ENCODE data around the gene CPT2. TPM values are rescaled to one million over a fixed set of nuclear protein-coding genes. Genes with fewer than 3 reads are reported as not detected.

Gene CPT2
- total and polyA plus RNA-seq, 9 of the 15 experiments (the other 6 are each of a cell fraction or from before 2014, with no cell fraction given) = 7.6 to 25.1 (median 16.8) TPM

- TF ChIP-seq, protein P1, sequence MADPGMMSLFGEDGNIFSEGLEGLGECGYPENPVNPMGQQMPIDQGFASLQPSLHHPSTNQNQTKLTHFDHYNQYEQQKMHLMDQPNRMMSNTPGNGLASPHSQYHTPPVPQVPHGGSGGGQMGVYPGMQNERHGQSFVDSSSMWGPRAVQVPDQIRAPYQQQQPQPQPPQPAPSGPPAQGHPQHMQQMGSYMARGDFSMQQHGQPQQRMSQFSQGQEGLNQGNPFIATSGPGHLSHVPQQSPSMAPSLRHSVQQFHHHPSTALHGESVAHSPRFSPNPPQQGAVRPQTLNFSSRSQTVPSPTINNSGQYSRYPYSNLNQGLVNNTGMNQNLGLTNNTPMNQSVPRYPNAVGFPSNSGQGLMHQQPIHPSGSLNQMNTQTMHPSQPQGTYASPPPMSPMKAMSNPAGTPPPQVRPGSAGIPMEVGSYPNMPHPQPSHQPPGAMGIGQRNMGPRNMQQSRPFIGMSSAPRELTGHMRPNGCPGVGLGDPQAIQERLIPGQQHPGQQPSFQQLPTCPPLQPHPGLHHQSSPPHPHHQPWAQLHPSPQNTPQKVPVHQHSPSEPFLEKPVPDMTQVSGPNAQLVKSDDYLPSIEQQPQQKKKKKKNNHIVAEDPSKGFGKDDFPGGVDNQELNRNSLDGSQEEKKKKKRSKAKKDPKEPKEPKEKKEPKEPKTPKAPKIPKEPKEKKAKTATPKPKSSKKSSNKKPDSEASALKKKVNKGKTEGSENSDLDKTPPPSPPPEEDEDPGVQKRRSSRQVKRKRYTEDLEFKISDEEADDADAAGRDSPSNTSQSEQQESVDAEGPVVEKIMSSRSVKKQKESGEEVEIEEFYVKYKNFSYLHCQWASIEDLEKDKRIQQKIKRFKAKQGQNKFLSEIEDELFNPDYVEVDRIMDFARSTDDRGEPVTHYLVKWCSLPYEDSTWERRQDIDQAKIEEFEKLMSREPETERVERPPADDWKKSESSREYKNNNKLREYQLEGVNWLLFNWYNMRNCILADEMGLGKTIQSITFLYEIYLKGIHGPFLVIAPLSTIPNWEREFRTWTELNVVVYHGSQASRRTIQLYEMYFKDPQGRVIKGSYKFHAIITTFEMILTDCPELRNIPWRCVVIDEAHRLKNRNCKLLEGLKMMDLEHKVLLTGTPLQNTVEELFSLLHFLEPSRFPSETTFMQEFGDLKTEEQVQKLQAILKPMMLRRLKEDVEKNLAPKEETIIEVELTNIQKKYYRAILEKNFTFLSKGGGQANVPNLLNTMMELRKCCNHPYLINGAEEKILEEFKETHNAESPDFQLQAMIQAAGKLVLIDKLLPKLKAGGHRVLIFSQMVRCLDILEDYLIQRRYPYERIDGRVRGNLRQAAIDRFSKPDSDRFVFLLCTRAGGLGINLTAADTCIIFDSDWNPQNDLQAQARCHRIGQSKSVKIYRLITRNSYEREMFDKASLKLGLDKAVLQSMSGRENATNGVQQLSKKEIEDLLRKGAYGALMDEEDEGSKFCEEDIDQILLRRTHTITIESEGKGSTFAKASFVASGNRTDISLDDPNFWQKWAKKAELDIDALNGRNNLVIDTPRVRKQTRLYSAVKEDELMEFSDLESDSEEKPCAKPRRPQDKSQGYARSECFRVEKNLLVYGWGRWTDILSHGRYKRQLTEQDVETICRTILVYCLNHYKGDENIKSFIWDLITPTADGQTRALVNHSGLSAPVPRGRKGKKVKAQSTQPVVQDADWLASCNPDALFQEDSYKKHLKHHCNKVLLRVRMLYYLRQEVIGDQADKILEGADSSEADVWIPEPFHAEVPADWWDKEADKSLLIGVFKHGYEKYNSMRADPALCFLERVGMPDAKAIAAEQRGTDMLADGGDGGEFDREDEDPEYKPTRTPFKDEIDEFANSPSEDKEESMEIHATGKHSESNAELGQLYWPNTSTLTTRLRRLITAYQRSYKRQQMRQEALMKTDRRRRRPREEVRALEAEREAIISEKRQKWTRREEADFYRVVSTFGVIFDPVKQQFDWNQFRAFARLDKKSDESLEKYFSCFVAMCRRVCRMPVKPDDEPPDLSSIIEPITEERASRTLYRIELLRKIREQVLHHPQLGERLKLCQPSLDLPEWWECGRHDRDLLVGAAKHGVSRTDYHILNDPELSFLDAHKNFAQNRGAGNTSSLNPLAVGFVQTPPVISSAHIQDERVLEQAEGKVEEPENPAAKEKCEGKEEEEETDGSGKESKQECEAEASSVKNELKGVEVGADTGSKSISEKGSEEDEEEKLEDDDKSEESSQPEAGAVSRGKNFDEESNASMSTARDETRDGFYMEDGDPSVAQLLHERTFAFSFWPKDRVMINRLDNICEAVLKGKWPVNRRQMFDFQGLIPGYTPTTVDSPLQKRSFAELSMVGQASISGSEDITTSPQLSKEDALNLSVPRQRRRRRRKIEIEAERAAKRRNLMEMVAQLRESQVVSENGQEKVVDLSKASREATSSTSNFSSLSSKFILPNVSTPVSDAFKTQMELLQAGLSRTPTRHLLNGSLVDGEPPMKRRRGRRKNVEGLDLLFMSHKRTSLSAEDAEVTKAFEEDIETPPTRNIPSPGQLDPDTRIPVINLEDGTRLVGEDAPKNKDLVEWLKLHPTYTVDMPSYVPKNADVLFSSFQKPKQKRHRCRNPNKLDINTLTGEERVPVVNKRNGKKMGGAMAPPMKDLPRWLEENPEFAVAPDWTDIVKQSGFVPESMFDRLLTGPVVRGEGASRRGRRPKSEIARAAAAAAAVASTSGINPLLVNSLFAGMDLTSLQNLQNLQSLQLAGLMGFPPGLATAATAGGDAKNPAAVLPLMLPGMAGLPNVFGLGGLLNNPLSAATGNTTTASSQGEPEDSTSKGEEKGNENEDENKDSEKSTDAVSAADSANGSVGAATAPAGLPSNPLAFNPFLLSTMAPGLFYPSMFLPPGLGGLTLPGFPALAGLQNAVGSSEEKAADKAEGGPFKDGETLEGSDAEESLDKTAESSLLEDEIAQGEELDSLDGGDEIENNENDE (IDR thresholded peaks at IDR 0.05; ENCODE audit: low read depth, low read length) = no peak
- TF ChIP-seq HMG20A (CRISPR knock-in tag; conservative IDR thresholded peaks at IDR 0.05) (no peak), EP300 (IDR thresholded peaks at IDR 0.05; ENCODE audit: low read length) (peak; percentile 44; the same call in 1 of the 2 replicates), ARID1B (IDR thresholded peaks at IDR 0.05) (peak; percentile 90), E2F6 (IDR thresholded peaks at IDR 0.05; ENCODE audit: borderline replicate concordance in 1 of 2, extremely low read depth in 1 of 2, insufficient read depth in 1 of 2, insufficient read length in 1 of 2, low read depth in 1 of 2, low read length in 1 of 2, poor library complexity in 1 of 2, severe bottlenecking in 1 of 2) (peak; percentile 49 to 61), ZNF280B (CRISPR knock-in tag; IDR thresholded peaks at IDR 0.05) (0 out of 2 replicates have a peak, but pooled peaks have one; percentile 8), PHTF2 (CRISPR knock-in tag; IDR thresholded peaks at IDR 0.05) (no peak), TAF7 (tag; IDR thresholded peaks at IDR 0.05) (no peak), FOXK2 (conservative IDR thresholded peaks at IDR 0.05 in 1 of 2, IDR thresholded peaks at IDR 0.05 in 1 of 2; ENCODE audit: low read depth in 2 of 2) (peak; percentile 92 to 93), ELF2 (CRISPR knock-in tag; IDR thresholded peaks at IDR 0.05) (0 out of 2 replicates have a peak, but pooled peaks have one; percentile 28), ZNF561 (CRISPR knock-in tag; conservative IDR thresholded peaks at IDR 0.05) (no peak)
These were observed 13.3 kb upstream of the CPT2 start (continued) for GRCh38 chr1:53183095-53183990.
